Left ventricle myocardium inferior (tissue), 1 donor: ENCODE data around the gene CRISP1. TPM values are rescaled to one million over a fixed set of nuclear protein-coding genes. Genes with fewer than 3 reads are reported as not detected.

Experiments used
- DNase-seq: peaks from one replicate; pipeline ENCODE4 v3.0.0-alpha.2; 2020
- H3K27ac ChIP-seq: fragments of 200-600 bp; replicated peaks from 2 replicates; pipeline ENCODE4 v1.8.0; 2021
- H3K27me3 ChIP-seq: fragments of 200-600 bp; 2 replicates; pipeline ENCODE4 v1.8.0; 2021; ENCODE audit warnings: low read depth
- H3K36me3 ChIP-seq: fragments of 200-600 bp; 2 replicates; pipeline ENCODE4 v1.8.0; 2021
- H3K4me1 ChIP-seq: fragments of 200-600 bp; 2 replicates; pipeline ENCODE4 v1.8.0; 2021
- H3K4me3 ChIP-seq: fragments of 200-600 bp; 2 replicates; pipeline ENCODE4 v1.8.0; 2021; ENCODE audit warnings: mild to moderate bottlenecking, moderate library complexity
- H3K9me3 ChIP-seq: fragments of 200-600 bp; replicated peaks from 2 replicates; pipeline ENCODE4 v1.8.0; 2021
- intact Hi-C: fragments of 100-400 bp; cut with micrococcal nuclease; formaldehyde crosslinking; loops from one replicate; pipeline ENCODE4 v1.11.0; 2022
- total RNA-seq: library from RNA; stranded (reverse); fragmentation: NEBNext Ultra II Directional; extraction: Animal tissue kit (Norgen Biotek cat#: 25700); gene quantifications from one replicate; pipeline ENCODE4 v1.2.1, GENCODE V29; 2021
- TF ChIP-seq, protein P1 (sequence below): fragments of 200-600 bp; IDR thresholded peaks from 2 replicates; pipeline ENCODE4 v1.8.0; 2021; ENCODE audit warnings: antibody characterized with exemption, mild to moderate bottlenecking, borderline replicate concordance
- donor health status: DM: no; HTN: yes; CAD: no; lungs with severe emphysema.

CRISP1 gene
- total RNA-seq, 1 donor from 2014 or later: not detected

DNA sequence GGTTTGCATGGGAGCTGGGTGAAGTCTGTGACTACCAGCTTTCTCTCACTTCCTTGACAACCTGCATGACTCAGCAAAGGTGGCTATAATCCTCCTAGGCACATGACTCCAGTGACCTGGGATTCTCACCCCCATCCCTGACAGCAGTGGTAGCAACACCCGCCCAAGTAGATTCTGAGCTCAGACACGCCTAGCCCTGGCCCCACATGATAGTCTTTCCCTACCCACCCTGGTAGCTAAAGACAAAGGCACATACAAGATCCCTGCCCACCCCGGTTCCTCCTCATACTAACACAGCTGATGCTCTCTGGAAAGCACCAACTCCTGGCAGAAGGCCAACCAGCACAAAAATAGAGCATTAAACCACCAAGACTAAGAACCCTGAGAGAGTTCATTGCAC lies 25.9 kb upstream of the CRISP1 start:
- DNase-seq: no peak
- Histone ChIP-seq H3K36me3 (no peaks in the 10 kb centered on the region), H3K27me3 (peaks cover 25% of the 10 kb centered on the region), H3K27ac (no peak overlapping the region), H3K4me1 (no peaks in the 10 kb centered on the region), H3K4me3 (no peak overlapping the region), H3K9me3 (peaks cover 23% of the 10 kb centered on the region)
- TF ChIP-seq, protein P1, sequence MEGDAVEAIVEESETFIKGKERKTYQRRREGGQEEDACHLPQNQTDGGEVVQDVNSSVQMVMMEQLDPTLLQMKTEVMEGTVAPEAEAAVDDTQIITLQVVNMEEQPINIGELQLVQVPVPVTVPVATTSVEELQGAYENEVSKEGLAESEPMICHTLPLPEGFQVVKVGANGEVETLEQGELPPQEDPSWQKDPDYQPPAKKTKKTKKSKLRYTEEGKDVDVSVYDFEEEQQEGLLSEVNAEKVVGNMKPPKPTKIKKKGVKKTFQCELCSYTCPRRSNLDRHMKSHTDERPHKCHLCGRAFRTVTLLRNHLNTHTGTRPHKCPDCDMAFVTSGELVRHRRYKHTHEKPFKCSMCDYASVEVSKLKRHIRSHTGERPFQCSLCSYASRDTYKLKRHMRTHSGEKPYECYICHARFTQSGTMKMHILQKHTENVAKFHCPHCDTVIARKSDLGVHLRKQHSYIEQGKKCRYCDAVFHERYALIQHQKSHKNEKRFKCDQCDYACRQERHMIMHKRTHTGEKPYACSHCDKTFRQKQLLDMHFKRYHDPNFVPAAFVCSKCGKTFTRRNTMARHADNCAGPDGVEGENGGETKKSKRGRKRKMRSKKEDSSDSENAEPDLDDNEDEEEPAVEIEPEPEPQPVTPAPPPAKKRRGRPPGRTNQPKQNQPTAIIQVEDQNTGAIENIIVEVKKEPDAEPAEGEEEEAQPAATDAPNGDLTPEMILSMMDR: no peak
- intact Hi-C loops: no loop called here

GRCh38 chr6:49890988-49891387 lies 24.7 kb upstream of the CRISP1 start:
- no peak overlapping the region for H3K4me3 ChIP-seq
- no peaks in the 10 kb centered on the region for H3K36me3 ChIP-seq
- H3K4me1 ChIP-seq: no peaks in the 10 kb centered on the region
- DNase-seq: no peak
- peaks cover 25% of the 10 kb centered on the region for H3K27me3 ChIP-seq
- TF ChIP-seq, protein P1: no peak
- intact Hi-C loops: no loop called here
- peaks cover 16% of the 10 kb centered on the region for H3K9me3 ChIP-seq
- no peak overlapping the region for H3K27ac ChIP-seq

- H3K9me3 ChIP-seq: peaks cover 4% of the 10 kb centered on the region
- H3K27ac ChIP-seq: no peak overlapping the region
- no peaks in the 10 kb centered on the region for H3K4me1 ChIP-seq
- intact Hi-C loops: no loop called here
- H3K36me3 ChIP-seq: no peaks in the 10 kb centered on the region
- TF ChIP-seq, protein P1: no peak
- no peak overlapping the region for H3K4me3 ChIP-seq
- DNase-seq: no peak
- H3K27me3 ChIP-seq: peaks cover 25% of the 10 kb centered on the region
These were observed 22.6 kb upstream of the CRISP1 start for GRCh38 chr6:49888742-49889431.

- DNase-seq: no peak
- H3K27ac ChIP-seq: no peak overlapping the region
- TF ChIP-seq, protein P1: no peak
- H3K36me3 ChIP-seq: no peaks in the 10 kb centered on the region
- H3K9me3 ChIP-seq: peaks cover 22% of the 10 kb centered on the region
- no peak overlapping the region for H3K4me3 ChIP-seq
- no peaks in the 10 kb centered on the region for H3K27me3 ChIP-seq
- intact Hi-C loops: no loop called here
- no peaks in the 10 kb centered on the region for H3K4me1 ChIP-seq
These were observed 2.7 kb upstream of the CRISP1 start for GRCh38 chr6:49868951-49869529.

GRCh38 chr6:49856282-49856681 lies 10.1 kb downstream of the CRISP1 start:
- no peak for DNase-seq
- Histone ChIP-seq H3K4me3 (no peak overlapping the region), H3K36me3 (no peaks in the 10 kb centered on the region), H3K4me1 (no peaks in the 10 kb centered on the region), H3K27me3 (peaks cover 12% of the 10 kb centered on the region), H3K27ac (no peak overlapping the region), H3K9me3 (no peaks in the 10 kb centered on the region)
- intact Hi-C loops: loop anchor here (10.0 kb wide), 1 partner anchor 231 kb away; no protein-coding TSS in a partner anchor
- TF ChIP-seq, protein P1: no peak
